OCI-LY7 (cell line): Measurements from ENCODE around the gene ITSN1. TPM values are rescaled to one million over a fixed set of nuclear protein-coding genes. Genes with fewer than 3 reads are reported as not detected.

Experiments
- BruUV-seq: library from RNA; stranded (reverse); fragments of 400-500 nt; replicated peaks from 2 replicates; lab custom pipeline; 2021; lab: Mats Ljungman, UMichigan
- CTCF ChIA-PET: fragments of 300-600 bp; sonication (Branson Sonifier 250); formaldehyde crosslinking; loops from one replicate; lab custom pipeline; 2022; ENCODE audit warnings: antibody characterized with exemption; ENCODE audit not compliant: unreplicated experiment; lab: Charles Lee
- POLR2A ChIA-PET: fragments of 300-600 bp; sonication (Branson Sonifier 250); formaldehyde crosslinking; loops from one replicate; lab custom pipeline; 2022; ENCODE audit warnings: antibody characterized with exemption; lab: Charles Lee
- DNase-seq: peaks from one replicate; pipeline ENCODE4 v3.0.0-alpha.2; 2015; ENCODE audit warnings: low spot score
- H2AFZ ChIP-seq: fragments of 200-600 bp; sonication (generic), shearing (Covaris generic); 2 replicates; pipeline ENCODE4 v1.6.1; 2014; ENCODE audit warnings: mild to moderate bottlenecking, antibody characterized with exemption, low read length, moderate library complexity
- H3K27ac ChIP-seq: fragments of 200-600 bp; sonication (generic); 2 replicates; pipeline ENCODE4 v1.5.1; 2014; ENCODE audit warnings: mixed run types, low read depth, mild to moderate bottlenecking, moderate library complexity, low read length, inconsistent platforms; ENCODE audit not compliant: poor library complexity, severe bottlenecking
- H3K36me3 ChIP-seq: fragments of 200-600 bp; sonication (generic); 2 replicates; pipeline ENCODE4 v1.6.1; 2014; ENCODE audit warnings: mild to moderate bottlenecking, antibody characterized with exemption, low read length, moderate library complexity, mixed read lengths; ENCODE audit not compliant: insufficient read depth
- H3K4me1 ChIP-seq: fragments of 200-600 bp; sonication (generic); 2 replicates; pipeline ENCODE4 v1.5.1; 2014; ENCODE audit warnings: mild to moderate bottlenecking, low read length; ENCODE audit not compliant: insufficient read depth, poor library complexity, severe bottlenecking
- H3K4me2 ChIP-seq: fragments of 200-600 bp; sonication (generic); 2 replicates; pipeline ENCODE4 v1.6.1; 2014; ENCODE audit warnings: mild to moderate bottlenecking, low read length
- H3K4me3 ChIP-seq: fragments of 200-600 bp; sonication (generic); 2 replicates; pipeline ENCODE4 v1.5.1; 2014; ENCODE audit warnings: mild to moderate bottlenecking, low read depth, low read length; ENCODE audit not compliant: poor library complexity, severe bottlenecking
- H3K79me2 ChIP-seq: fragments of 200-600 bp; sonication (generic); 2 replicates; pipeline ENCODE4 v1.6.1; 2016; ENCODE audit warnings: low read depth, mild to moderate bottlenecking, low read length, moderate library complexity, mixed read lengths; ENCODE audit not compliant: insufficient read depth
- H3K9me2 ChIP-seq: fragments of 200-600 bp; sonication (generic); 2 replicates; pipeline ENCODE4 v1.6.1; 2016; ENCODE audit warnings: mild to moderate bottlenecking, low read length, mixed read lengths; ENCODE audit not compliant: insufficient read depth
- H3K9me3 ChIP-seq: fragments of 200-600 bp; sonication (generic); 2 replicates; pipeline ENCODE4 v1.6.1; 2014; ENCODE audit warnings: mild to moderate bottlenecking, mixed run types, low read length, mixed read lengths
- H4K20me1 ChIP-seq: fragments of 200-600 bp; sonication (generic); 2 replicates; pipeline ENCODE4 v1.6.1; 2014; ENCODE audit warnings: mild to moderate bottlenecking, antibody characterized with exemption, low read length, moderate library complexity, mixed read lengths; ENCODE audit not compliant: insufficient read depth
- EZH2phosphoT487 ChIP-seq: fragments of 200-600 bp; sonication (generic); IDR thresholded peaks from 2 replicates; pipeline ENCODE4 v1.6.1; 2018; ENCODE audit warnings: low read depth, borderline replicate concordance, mild to moderate bottlenecking, mixed run types, antibody characterized with exemption, low read length, moderate library complexity, mixed read lengths
- intact Hi-C: fragments of 100-400 bp; cut with micrococcal nuclease; formaldehyde crosslinking; loops from one replicate; pipeline ENCODE4 v1.10.0; 2022; ENCODE audit not compliant: unreplicated experiment
- total RNA-seq, 2 experiments: library from RNA; depleted of rRNA in 1 of 2; stranded (reverse); fragments of >200 nt in 1 of 2; shearing (Covaris generic) in 1 of 2; gene quantifications; 2 replicates each; pipeline ENCODE4 v1.2.3, GENCODE V29; 2014 to 2022
- TF ChIP-seq, protein P1 (sequence below): fragments of 200-600 bp; sonication (generic); conservative IDR thresholded peaks from 2 replicates; pipeline ENCODE4 v1.5.1; 2014; ENCODE audit warnings: mild to moderate bottlenecking, antibody characterized with exemption, low read length, moderate library complexity, mixed read lengths

ITSN1 gene
- total RNA-seq, 2 experiments from 2014 or later: 0.60 to 5.9 TPM

GRCh38 chr21:33944185-33944763 is 302.0 kb downstream of the ITSN1 start:
- ChIA-PET POLR2A (no interaction called here), CTCF (no interaction called here)
- DNase-seq: no peak
- Histone ChIP-seq H2AFZ (no peak overlapping the region), H3K79me2 (no peaks in the 10 kb centered on the region), H4K20me1 (no peaks in the 10 kb centered on the region), H3K4me1 (peaks cover 21% of the 10 kb centered on the region), H3K27ac (no peak overlapping the region), H3K4me2 (no peak overlapping the region), H3K9me2 (no peaks in the 10 kb centered on the region), H3K4me3 (no peak overlapping the region), H3K9me3 (no peaks in the 10 kb centered on the region), H3K36me3 (no peaks in the 10 kb centered on the region)
- intact Hi-C loops: no loop called here
- TF ChIP-seq EZH2phosphoT487: no peak
- TF ChIP-seq, protein P1, sequence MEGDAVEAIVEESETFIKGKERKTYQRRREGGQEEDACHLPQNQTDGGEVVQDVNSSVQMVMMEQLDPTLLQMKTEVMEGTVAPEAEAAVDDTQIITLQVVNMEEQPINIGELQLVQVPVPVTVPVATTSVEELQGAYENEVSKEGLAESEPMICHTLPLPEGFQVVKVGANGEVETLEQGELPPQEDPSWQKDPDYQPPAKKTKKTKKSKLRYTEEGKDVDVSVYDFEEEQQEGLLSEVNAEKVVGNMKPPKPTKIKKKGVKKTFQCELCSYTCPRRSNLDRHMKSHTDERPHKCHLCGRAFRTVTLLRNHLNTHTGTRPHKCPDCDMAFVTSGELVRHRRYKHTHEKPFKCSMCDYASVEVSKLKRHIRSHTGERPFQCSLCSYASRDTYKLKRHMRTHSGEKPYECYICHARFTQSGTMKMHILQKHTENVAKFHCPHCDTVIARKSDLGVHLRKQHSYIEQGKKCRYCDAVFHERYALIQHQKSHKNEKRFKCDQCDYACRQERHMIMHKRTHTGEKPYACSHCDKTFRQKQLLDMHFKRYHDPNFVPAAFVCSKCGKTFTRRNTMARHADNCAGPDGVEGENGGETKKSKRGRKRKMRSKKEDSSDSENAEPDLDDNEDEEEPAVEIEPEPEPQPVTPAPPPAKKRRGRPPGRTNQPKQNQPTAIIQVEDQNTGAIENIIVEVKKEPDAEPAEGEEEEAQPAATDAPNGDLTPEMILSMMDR: no peak
- BruUV-seq: no TSS peak

GRCh38 chr21:33945652-33946270 is 303.5 kb downstream of the ITSN1 start:
- H2AFZ ChIP-seq: no peak overlapping the region
- no peaks in the 10 kb centered on the region for H3K36me3 ChIP-seq
- no peaks in the 10 kb centered on the region for H4K20me1 ChIP-seq
- no peaks in the 10 kb centered on the region for H3K79me2 ChIP-seq
- ChIA-PET POLR2A (interaction anchor here (0.7 to 1.2 kb wide), 2 partner anchors 216 to 217 kb away, joined by 5 to 8 read pairs; no protein-coding TSS in a partner anchor), CTCF (no interaction called here)
- H3K4me2 ChIP-seq: no peak overlapping the region
- no peak for TF ChIP-seq EZH2phosphoT487
- TF ChIP-seq, protein P1: no peak
- H3K9me2 ChIP-seq: no peaks in the 10 kb centered on the region
- no peaks in the 10 kb centered on the region for H3K9me3 ChIP-seq
- no peak for DNase-seq
- BruUV-seq: no TSS peak
- no peak overlapping the region for H3K4me3 ChIP-seq
- peaks cover 31% of the 10 kb centered on the region for H3K4me1 ChIP-seq
- H3K27ac ChIP-seq: no peak overlapping the region
- intact Hi-C loops: no loop called here
